ENCODE measurements around the gene WDR6. TPM values are rescaled to one million over a fixed set of nuclear protein-coding genes. Genes with fewer than 3 reads are reported as not detected.

The WDR6 gene
- total RNA-seq, 2 experiments from 2014 or later = 101 to 128 TPM

DNA sequence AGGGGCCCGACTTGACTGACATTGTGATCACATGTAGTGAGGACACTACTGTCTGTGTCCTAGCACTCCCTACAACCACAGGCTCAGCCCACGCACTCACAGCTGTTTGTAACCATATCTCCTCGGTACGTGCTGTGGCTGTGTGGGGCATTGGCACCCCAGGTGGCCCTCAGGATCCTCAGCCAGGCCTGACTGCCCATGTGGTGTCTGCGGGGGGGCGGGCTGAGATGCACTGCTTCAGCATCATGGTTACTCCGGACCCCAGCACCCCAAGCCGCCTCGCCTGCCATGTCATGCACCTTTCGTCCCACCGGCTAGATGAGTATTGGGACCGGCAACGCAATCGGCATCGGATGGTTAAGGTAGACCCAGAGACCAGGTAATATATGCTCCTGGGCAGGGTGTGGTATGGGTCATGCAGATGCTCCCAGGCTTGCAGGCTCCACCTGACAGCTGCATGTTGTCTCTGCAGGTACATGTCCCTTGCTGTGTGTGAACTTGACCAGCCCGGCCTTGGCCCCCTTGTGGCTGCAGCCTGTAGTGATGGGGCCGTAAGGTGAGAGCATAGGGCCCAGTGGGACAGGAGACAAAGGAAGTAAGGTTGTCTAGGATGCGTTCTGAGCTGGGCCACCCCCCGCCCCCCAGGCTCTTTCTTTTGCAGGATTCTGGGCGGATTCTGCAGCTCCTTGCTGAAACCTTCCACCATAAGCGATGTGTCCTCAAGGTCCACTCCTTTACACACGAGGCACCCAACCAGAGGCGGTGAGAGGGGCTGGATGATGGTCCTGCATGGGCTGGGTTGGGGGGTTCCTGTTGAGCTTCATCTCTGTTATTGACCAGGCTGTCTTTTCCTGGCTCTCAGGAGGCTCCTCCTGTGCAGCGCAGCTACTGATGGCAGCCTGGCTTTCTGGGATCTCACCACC lies 6.8 kb downstream of the WDR6 start:
- Histone ChIP-seq H3K27ac (ENCODE audit: low read depth, low read length, poor library complexity, severe bottlenecking) (no peak overlapping the region), H3K9me3 (ENCODE audit: low read length) (no peaks in the 10 kb centered on the region), H3K79me2 (ENCODE audit: insufficient read depth, low read depth, low read length) (peaks cover 10% of the 10 kb centered on the region; the same call in 1 of the 2 replicates), H3K4me3 (ENCODE audit: low read depth, low read length, poor library complexity, severe bottlenecking) (no peak overlapping the region), H2AFZ (ENCODE audit: low read length) (no peak overlapping the region), H4K20me1 (ENCODE audit: insufficient read depth, low read length) (no peaks in the 10 kb centered on the region), H3K9me2 (ENCODE audit: insufficient read depth, low read length) (no peaks in the 10 kb centered on the region), H3K4me2 (ENCODE audit: low read length) (no peak overlapping the region), H3K36me3 (ENCODE audit: insufficient read depth, low read length) (peaks cover 61% of the 10 kb centered on the region), H3K4me1 (ENCODE audit: insufficient read depth, low read length, poor library complexity, severe bottlenecking) (peaks cover 15% of the 10 kb centered on the region)
- CTCF ChIA-PET (ENCODE audit: unreplicated experiment) = interaction anchor here (0.8 to 1.2 kb wide), 2 partner anchors 24 to 26 kb away, joined by 3 to 7 read pairs; partner anchors contain the start of gene P4HTM
- TF ChIP-seq, protein P1, sequence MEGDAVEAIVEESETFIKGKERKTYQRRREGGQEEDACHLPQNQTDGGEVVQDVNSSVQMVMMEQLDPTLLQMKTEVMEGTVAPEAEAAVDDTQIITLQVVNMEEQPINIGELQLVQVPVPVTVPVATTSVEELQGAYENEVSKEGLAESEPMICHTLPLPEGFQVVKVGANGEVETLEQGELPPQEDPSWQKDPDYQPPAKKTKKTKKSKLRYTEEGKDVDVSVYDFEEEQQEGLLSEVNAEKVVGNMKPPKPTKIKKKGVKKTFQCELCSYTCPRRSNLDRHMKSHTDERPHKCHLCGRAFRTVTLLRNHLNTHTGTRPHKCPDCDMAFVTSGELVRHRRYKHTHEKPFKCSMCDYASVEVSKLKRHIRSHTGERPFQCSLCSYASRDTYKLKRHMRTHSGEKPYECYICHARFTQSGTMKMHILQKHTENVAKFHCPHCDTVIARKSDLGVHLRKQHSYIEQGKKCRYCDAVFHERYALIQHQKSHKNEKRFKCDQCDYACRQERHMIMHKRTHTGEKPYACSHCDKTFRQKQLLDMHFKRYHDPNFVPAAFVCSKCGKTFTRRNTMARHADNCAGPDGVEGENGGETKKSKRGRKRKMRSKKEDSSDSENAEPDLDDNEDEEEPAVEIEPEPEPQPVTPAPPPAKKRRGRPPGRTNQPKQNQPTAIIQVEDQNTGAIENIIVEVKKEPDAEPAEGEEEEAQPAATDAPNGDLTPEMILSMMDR (conservative IDR thresholded peaks at IDR 0.05; ENCODE audit: low read length) = peak; percentile 82
- no peak for TF ChIP-seq EZH2phosphoT487 (IDR thresholded peaks at IDR 0.05; ENCODE audit: borderline replicate concordance, low read depth, low read length)
- BruUV-seq (replicated peaks) = no TSS peak
- POLR2A ChIA-PET = no interaction called here
- DNase-seq (ENCODE audit: low spot score) = peak; percentile 69
- intact Hi-C loops (cut with micrococcal nuclease; ENCODE audit: unreplicated experiment) = loop anchor here (1.0 kb wide), 1 partner anchor 26 kb away; no protein-coding TSS in a partner anchor

DNA sequence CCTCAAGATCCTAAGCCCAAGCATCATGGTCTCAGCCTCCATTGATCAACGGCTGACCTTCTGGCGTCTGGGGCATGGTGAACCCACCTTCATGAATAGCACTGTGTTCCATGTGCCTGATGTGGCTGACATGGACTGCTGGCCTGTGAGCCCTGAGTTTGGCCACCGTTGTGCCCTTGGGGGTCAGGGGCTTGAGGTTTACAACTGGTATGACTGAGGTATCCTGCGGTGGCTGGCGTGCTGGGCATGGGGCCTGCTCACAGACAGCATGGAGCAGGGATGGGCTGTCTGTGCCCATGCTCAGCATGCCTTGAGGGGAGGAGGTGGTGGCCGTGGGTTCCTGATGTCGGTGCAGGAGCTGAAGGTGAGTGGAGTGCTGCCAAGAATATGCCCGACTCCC lies 7.9 kb downstream of the WDR6 start:
- POLR2A ChIA-PET = no interaction called here
- no peaks in the 10 kb centered on the region for H3K9me3 ChIP-seq (ENCODE audit: low read length)
- no peak for DNase-seq (ENCODE audit: low spot score)
- CTCF ChIA-PET (ENCODE audit: unreplicated experiment) = no interaction called here
- H2AFZ ChIP-seq (ENCODE audit: low read length) = no peak overlapping the region
- BruUV-seq (replicated peaks) = no TSS peak
- no peak overlapping the region for H3K27ac ChIP-seq (ENCODE audit: low read depth, low read length, poor library complexity, severe bottlenecking)
- H3K4me1 ChIP-seq (ENCODE audit: insufficient read depth, low read length, poor library complexity, severe bottlenecking) = peaks cover 22% of the 10 kb centered on the region
- no peak for TF ChIP-seq EZH2phosphoT487 (IDR thresholded peaks at IDR 0.05; ENCODE audit: borderline replicate concordance, low read depth, low read length)
- TF ChIP-seq, protein P1 (conservative IDR thresholded peaks at IDR 0.05; ENCODE audit: low read length) = no peak
- H3K79me2 ChIP-seq (ENCODE audit: insufficient read depth, low read depth, low read length) = peaks cover 9% of the 10 kb centered on the region; the same call in 1 of the 2 replicates
- no peaks in the 10 kb centered on the region for H4K20me1 ChIP-seq (ENCODE audit: insufficient read depth, low read length)
- peaks cover 55% of the 10 kb centered on the region for H3K36me3 ChIP-seq (ENCODE audit: insufficient read depth, low read length)
- intact Hi-C loops (cut with micrococcal nuclease; ENCODE audit: unreplicated experiment) = no loop called here
- no peak overlapping the region for H3K4me3 ChIP-seq (ENCODE audit: low read depth, low read length, poor library complexity, severe bottlenecking)
- no peaks in the 10 kb centered on the region for H3K9me2 ChIP-seq (ENCODE audit: insufficient read depth, low read length)
- no peak overlapping the region for H3K4me2 ChIP-seq (ENCODE audit: low read length)

DNA sequence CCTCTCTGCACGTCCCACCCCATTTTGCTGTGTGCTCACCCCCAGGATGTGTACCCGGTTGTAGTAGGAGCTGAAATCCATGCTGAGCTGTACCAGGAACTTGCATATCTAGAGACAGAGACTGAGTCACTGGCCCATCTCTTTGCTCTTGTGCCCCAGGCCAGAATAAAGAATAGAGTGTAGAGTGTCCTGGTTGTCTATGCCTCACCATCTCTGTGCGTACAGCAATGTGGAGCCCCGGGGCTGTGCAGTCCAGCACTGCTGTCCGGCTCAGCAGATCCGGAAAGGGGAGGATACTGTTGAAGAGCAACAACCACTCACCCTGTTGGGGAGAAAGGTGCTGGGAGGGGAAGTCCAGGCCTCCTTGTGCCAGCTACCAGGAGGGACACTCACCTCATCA lies 8.6 kb downstream of the WDR6 start:
- CTCF ChIA-PET (ENCODE audit: unreplicated experiment) = no interaction called here
- Histone ChIP-seq H3K9me2 (ENCODE audit: insufficient read depth, low read length) (no peaks in the 10 kb centered on the region), H3K4me3 (ENCODE audit: low read depth, low read length, poor library complexity, severe bottlenecking) (no peak overlapping the region), H3K79me2 (ENCODE audit: insufficient read depth, low read depth, low read length) (peaks cover 16% of the 10 kb centered on the region; the same call in 1 of the 2 replicates), H3K27ac (ENCODE audit: low read depth, low read length, poor library complexity, severe bottlenecking) (no peak overlapping the region), H3K9me3 (ENCODE audit: low read length) (no peaks in the 10 kb centered on the region), H3K36me3 (ENCODE audit: insufficient read depth, low read length) (peaks cover 55% of the 10 kb centered on the region), H3K4me2 (ENCODE audit: low read length) (no peak overlapping the region), H3K4me1 (ENCODE audit: insufficient read depth, low read length, poor library complexity, severe bottlenecking) (peaks cover 22% of the 10 kb centered on the region), H2AFZ (ENCODE audit: low read length) (no peak overlapping the region), H4K20me1 (ENCODE audit: insufficient read depth, low read length) (no peaks in the 10 kb centered on the region)
- intact Hi-C loops (cut with micrococcal nuclease; ENCODE audit: unreplicated experiment) = no loop called here
- POLR2A ChIA-PET = no interaction called here
- TF ChIP-seq, protein P1 (conservative IDR thresholded peaks at IDR 0.05; ENCODE audit: low read length) = no peak
- no peak for TF ChIP-seq EZH2phosphoT487 (IDR thresholded peaks at IDR 0.05; ENCODE audit: borderline replicate concordance, low read depth, low read length)
- BruUV-seq (replicated peaks) = no TSS peak
- DNase-seq (ENCODE audit: low spot score) = no peak

Measured in OCI-LY7 (cell line).